SW 1271 (cell line): Measurements from ENCODE around the gene PSG1.
"Not testable (repeated sequence)": the region's sequence is repeated elsewhere in the genome, so short reads cannot be mapped to it uniquely, and the experiment has no call there.

Experiments
- DNase-seq, 2 experiments: peaks; one replicate each; lab custom pipeline; 2025; lab: John Stamatoyannopoulos, UW

The PSG1 gene

GRCh38 chr19:42881279-42881678 lies 1.8 kb upstream of the PSG1 start:
- not testable (repeated sequence) for DNase-seq

DNA sequence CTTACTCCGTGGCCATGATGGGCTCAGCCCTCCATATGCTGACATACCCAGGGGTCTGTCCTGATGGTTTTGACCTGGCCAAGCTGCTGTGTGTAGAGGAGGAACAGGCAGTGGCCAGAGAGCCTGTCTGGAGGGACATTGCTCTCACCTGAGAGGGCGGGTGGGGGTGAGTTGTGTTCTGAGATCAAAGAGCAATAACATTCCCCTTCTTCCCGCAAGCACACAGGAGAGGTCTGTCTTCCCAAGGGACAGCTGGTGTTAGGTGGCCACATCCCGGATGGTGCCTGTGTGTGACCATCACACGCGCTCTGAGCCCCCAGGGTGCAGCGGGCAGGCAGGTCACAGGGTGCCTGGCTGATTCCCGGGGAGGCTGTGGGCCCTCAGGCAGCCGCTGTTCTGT lies 1.1 kb upstream of the PSG1 start:
- DNase-seq, result not testable (repeated sequence)

DNA sequence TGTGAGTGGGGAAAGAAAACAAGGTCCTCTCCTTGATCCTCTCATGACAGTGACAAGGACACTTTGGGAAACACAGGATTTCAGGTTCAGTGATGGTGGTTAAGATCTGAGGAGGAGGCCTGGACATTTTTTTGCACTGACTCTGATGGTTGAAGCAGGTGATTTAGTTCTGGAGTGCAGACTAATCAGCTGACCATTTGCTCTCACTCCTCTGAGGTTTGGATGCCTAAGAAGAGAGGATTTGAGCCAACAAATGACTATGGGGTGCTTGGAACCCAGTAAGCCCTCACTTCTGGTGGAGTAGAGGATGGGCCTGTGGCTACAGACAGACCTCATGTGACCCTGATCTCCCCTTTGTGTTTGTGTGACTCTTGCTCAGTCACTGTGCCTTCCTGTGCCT lies 2.9 kb downstream of the PSG1 start:
- not testable (repeated sequence) for DNase-seq

- DNase-seq, result not testable (repeated sequence)
Measured at GRCh38 chr19:42875881-42876280, 3.6 kb downstream of the PSG1 start.

DNA sequence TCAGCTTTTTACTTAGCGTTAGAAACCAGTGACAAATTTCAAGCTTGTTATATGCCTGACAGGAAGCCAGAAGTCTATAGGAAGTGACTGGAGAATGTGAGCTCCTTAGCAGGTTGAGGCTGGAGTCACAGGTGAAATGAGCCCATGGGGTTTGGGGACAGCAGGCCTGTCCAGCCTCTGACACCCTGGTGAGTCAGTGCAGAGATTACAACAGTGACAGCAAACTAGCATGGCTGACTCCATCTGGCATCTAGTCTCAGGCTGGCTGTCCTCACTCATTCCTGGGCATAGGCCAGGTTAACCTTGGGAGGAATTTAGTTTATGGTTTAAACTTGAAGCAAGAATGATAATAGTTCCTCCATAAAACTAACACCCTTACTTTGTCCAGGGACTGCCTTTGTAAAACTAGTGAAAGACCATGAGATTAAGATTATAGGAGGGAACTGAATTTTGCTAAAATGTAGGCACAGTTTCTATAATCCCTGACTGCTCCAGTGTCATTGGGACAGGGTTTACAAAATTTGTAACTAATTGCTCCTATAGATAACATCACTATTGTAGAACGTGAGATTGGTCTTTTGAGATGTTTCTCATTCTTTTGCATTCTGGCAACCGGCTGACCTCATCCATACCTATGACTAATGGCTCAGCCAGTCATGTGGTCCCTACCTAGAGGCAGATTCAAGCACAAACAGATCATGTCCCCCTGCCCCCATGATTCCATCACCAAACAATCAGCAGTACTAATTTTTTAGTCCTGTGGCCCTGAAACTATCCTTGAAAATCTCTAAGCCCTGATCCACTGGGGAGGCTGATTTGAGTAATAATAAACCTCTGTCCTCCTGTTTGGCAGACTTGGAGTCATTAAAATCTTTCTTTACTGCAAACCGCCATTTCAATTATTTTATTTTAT lies 4.4 kb downstream of the PSG1 start:
- peak; percentile 7 to 23 for DNase-seq

- not testable (repeated sequence) for DNase-seq
Measured at GRCh38 chr19:42874136-42874535, 5.4 kb downstream of the PSG1 start.

DNA sequence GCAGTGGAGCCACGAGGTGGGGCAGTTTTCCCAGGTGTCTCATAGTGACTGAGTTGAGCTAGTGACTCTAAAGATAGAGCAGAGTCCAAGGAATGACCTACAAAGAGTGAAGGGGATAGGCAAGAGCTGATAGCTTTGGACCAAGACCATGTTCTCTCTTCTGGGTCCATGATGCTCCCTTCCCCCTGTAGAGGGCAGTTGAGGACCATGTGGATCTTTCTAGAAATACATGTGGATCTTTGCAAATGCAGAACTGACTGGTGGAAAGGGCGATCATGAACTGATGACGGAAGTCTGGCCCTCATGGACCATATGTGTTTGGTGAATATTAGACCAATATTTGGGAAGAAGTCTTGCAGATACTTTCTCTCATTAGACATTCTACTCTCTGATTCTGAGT lies 6.9 kb downstream of the PSG1 start:
- DNase-seq, result no peak

DNA sequence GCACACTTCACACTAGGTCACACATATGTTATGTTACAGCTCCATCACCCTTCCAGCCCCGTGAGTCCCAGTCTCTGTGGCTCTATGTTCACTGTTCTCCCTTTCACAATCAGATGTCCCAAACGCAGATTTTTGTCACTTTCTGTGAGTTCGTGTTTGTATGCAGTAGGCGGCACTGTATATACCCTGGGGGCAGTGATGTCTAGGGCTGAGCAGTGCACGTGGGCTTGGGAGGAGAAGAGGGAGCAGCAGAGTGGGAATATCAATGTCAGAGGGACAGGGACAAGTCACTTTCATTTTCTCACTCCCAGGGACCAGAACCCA lies 22.0 kb downstream of the PSG1 start:
- DNase-seq, result no peak

DNA sequence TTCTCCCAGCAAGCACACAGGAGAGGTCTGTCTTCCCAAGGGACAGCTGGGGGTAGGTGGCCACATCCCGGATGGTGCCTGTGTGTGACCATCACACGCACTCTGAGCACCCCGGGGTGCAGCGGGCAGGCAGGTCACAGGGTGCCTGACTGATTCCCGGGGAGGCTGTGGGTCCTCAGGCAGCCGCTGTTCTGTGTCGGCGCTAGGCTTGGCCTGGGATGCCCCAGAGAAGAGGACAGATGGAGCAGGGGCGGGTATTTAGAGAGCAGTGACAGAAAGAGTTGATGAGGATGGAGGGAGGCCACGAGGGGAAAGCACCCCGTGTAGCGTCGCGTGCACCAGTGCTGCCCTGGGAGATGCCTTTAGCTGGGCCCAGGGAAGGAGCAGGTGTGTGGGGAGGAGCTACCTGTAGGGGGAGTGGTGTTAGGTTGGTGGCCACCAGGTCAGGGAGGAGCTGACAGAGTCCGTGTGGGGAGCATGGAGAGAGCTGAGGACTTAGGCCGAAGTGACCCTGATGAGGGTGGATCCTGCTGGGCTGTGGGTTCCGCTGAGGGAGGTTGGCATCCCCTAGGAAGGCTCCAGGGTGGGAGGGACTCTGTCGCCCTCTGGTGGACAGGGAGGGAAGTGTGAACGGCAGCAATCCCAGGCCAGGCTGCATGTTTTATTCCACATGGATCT lies 22.5 kb downstream of the PSG1 start:
- not testable (repeated sequence) for DNase-seq

- not testable (repeated sequence) for DNase-seq
Measured at GRCh38 chr19:42854745-42855144, 24.8 kb downstream of the PSG1 start.

DNA sequence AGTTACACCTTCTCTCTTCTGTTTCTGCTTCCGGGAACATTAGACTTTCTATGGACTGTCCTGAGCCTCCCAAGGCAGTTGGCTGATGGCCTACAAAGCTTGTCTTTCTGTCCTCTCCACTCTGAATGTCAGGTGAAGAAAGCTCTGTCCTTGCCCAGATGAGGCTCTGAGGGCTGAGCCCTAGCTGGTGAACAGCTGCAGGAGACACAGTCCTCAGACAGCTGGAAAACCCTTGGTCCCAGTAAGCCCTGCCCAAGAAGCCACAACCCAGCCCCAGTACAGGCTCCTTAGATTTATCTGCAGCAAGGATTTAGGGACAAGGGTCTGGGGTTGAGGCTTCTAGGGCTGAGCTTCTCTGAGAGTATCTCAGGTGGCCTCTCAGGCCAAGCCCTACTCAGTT lies 26.3 kb downstream of the PSG1 start:
- DNase-seq, result not testable (repeated sequence)

GRCh38 chr19:42852821-42853220 lies 26.7 kb downstream of the PSG1 start:
- not testable (repeated sequence) for DNase-seq

DNA sequence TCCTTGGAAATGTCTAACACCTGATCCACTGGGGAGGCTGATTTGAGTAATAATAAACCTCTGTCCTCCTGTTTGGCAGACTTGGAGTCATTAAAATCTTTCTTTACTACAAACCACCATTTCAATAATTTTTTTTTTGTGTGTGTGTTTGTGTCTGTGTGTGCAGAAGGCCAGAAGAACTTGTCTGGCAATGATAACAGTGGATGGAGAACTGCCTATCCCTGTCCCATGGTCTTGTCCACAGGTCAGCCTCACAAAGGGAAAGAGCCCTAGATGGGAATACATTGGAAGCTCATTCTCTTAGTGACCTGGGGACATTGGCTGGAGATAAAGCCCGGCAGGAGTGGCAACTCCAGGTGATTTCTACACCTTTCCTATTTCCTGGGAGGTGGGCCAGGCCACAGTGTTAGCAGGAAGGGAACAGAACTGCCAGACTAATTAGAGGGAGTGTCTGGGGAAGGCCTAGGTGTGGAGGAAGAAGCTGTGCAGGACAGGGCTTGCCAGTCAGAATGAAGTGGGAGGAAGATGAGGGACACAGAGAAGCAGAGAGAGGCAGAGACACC lies 27.7 kb downstream of the PSG1 start:
- not testable (repeated sequence) for DNase-seq

GRCh38 chr19:42850981-42851717 lies 28.4 kb downstream of the PSG1 start:
- DNase-seq, result peak; percentile 62 to 88

- DNase-seq, result no peak
Measured at GRCh38 chr19:42846597-42846996, 32.9 kb downstream of the PSG1 start.

DNA sequence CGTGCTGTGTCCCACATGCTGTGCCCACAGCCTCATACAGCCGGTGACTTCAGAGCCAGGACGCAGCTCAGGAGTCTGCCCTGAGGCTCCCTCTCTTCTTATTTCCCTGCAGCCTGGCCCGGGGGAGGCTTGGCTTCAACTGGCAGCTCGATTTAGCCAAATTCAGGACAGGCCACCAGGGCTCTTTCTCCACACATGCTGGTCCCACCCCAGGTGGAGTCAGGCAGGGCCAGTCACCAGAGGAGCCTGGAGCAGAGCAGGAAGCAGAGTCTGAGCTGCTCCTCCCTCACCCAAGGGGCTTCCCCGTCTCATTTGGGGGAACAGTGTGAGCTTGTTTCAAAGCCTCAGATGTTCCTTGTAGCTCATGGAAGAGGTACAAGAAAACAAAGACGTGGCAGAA lies 35.9 kb downstream of the PSG1 start:
- not testable (repeated sequence) for DNase-seq

DNA sequence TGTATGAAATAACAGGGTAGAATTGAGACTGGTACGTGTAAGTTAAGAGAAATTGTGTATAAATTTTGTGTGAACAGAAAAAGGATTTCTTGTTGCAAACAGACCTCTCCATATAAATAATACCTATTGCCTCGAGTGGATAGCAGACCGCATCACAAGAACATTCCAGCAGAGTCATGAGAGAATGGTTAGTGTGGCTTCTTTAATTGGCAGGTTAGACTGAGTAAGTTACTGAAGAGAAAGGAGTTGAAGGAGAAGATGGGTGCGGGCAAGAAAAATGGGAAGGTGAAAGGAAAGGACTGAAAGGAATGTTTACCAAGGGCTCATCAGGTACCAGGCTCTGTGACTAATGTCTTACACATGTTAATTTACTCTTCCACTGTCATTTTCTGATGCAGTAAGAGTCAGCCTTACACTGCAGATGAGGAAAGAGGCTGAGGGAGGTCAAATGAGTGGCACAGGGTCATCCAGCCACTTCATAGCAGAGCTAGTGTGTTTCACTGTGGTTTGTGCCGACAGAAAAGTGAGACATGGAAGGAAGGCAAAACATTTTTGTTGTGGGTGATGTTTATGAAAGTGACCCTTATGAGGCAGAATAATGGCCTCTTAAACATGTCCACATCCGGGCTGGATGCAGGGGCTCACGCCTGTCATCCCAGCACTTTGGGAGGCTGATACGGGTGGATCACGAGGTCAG lies 46.6 kb downstream of the PSG1 start:
- not testable (repeated sequence) for DNase-seq

DNA sequence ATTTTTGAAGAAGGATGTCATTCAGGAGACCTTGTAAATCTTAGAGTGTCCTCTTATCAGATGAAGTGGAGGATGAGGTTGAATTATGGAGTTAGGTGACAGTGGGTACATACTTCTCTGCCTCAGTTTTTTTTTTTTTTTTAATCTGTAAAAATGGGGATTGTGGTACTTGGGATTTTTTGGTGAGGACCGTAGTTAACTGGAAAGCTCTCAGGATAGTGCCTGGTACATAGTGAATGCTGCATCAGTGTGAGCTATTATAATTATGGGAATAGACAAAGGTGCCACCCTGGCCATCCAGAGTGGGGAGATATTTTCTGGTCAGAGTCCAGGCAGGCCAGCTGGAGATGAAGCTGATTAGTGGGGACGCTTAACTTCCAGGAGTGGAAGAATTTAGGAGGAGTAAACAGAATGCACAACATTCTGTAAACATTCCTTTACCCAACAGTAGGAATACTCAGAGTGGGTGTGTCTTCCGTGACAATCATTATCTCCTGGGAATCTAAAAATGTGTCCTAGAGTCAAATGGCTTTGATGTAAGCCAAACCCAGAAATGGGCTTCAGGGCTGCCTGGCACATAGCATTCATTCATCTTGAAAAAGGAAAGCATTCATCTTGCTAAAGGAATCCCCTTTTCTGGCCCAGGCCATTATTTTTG lies 47.4 kb downstream of the PSG1 start:
- DNase-seq, result not testable (repeated sequence)

DNA sequence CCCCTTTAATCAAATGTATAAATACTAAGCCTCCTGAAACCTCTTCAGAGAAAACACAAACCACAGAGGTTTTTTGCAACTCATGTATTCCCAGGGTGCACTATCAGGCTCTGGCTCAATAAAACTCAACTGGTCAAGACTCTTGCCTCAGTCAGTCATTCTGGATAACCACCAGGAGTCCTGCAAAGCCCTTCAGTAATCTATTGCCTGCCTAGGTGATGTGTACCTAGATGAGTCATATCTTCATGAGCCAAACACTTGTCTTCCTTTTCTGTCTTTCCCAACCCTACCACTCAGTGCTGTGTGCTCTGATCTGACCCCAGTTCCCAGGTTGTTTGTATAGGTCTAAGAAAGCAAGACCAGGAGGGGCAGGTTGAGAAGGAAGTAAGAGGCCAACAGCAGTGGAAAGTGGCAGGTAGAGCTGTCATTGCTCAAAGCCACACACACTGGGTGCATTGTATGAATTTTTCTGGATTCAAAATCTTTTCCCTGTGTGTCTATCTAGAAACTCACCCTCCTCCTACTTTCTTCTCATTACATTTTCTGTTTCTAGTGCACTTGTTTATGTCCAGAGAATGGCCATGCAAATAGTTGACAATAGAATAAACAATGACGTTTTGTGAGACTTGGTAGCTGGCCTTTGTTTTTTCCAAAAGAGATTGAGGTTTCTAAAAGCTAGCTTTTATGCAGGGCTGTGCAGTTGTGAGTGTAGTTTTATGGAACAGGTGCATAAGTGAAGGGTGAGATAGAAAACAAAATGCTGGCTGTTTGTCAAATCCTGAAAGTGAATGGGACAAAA lies 48.1 kb downstream of the PSG1 start:
- DNase-seq, result no peak

DNA sequence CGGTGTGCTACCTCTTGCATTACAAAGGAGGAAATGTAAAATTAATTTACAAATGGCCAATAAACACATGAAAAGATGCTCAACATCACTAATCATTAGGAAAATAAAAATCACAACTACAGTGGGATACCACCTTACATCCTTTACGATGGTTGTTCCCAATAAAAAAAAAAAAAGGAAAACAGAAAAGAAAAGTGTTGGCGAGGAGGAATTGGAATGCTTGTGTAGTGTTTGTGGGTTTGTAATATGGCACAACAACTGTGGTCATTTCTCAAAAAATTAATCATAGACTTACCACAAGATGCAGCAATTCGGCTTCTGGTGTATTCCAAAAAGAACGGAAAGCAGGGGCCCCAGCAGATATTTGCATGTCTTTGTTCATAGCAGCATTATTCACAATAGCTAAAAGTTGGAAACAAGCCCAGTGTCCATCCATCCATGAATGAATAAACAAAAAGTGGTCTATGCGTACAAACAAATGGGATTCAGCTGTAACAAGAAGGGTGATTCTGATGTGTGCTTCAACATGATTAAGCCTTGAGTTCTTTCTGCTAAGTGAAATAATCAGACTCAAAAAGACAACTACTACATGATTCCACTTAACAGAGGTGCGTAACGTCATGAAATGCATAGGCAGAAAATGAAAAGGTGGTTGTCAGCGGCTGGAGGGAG lies 58.1 kb downstream of the PSG1 start:
- not testable (repeated sequence) for DNase-seq
